Right lobe of liver (tissue), 6 donors: ENCODE measurements around the gene RHOXF1. TPM values are rescaled to one million over a fixed set of nuclear protein-coding genes. Genes with fewer than 3 reads are reported as not detected.
"Not testable (repeated sequence)": the region's sequence is repeated elsewhere in the genome, so short reads cannot be mapped to it uniquely, and the experiment has no call there.

Experiments used
- ATAC-seq, 4 donors: fragments of 200-7000 bp; cut with Tn5 transposase; one replicate each; pipeline ENCODE4 v1.9.1; 2020; ENCODE audit warnings: mild to moderate bottlenecking in 4 of 4, moderate library complexity in 4 of 4
- DNase-seq, 3 donors: peaks; one replicate each; pipeline ENCODE4 v3.0.0-alpha.2; 2020
- H3K27ac ChIP-seq, 3 donors: fragments of 200-600 bp; one replicate each; pipeline ENCODE4 v1.8.0; 2022
- H3K27me3 ChIP-seq, 2 donors: fragments of 200-600 bp; one replicate each; pipeline ENCODE4 v1.8.0; 2022
- H3K36me3 ChIP-seq, 4 donors: fragments of 200-600 bp; sonication (generic) in 1 of 4; one replicate each; pipeline versions ENCODE4 v1.5.1 to v1.8.0; 2017 to 2022; ENCODE audit warnings: control low read depth in 1 of 4
- H3K4me1 ChIP-seq, 4 donors: fragments of 200-600 bp; sonication (generic) in 1 of 4; one replicate each; pipeline versions ENCODE4 v1.5.1 to v1.8.0; 2017 to 2022; ENCODE audit warnings: control low read depth in 1 of 4
- H3K4me3 ChIP-seq, 3 donors: fragments of 200-600 bp; one replicate each; pipeline ENCODE4 v1.8.0; 2022
- H3K9me3 ChIP-seq, 4 donors: fragments of 200-600 bp; sonication (generic) in 1 of 4; one replicate each; pipeline versions ENCODE4 v1.5.1 to v1.8.0; 2017 to 2022; ENCODE audit warnings: control low read depth in 1 of 4
- POLR2A ChIP-seq: fragments of 450-650 bp; IDR thresholded peaks from one replicate; pipeline ENCODE4 v1.6.1; 2017; ENCODE audit warnings: antibody characterized with exemption, mild to moderate bottlenecking
- WGBS: methylation state at CpG from one replicate; pipeline ENCODE4 v1.1.6; 2018; ENCODE audit warnings: low coverage, low lambda C conversion rate; ENCODE audit not compliant: insufficient coverage; ENCODE audit errors: missing lambda C conversion rate; 5-methylcytosine and 5-hydroxymethylcytosine counted together
- intact Hi-C, 2 donors: fragments of 100-400 bp; cut with DNase I; formaldehyde crosslinking; loops; one replicate each; pipeline versions ENCODE4 v1.11.2 to v1.14.1; 2022
- total RNA-seq, 6 experiments: library from RNA; depleted of rRNA in 2 of 6; stranded (reverse); fragments of >200 nt in 2 of 6; fragmentation: NEBNext Ultra II Directional in 3 of 6; extraction: Animal tissue kit (Norgen Biotek cat#: 25700) in 3 of 6; gene quantifications; one replicate each; pipeline versions ENCODE4 v1.1.0 to v1.2.4, GENCODE V29; 2016 to 2023
- TF ChIP-seq, protein P1 (sequence below), 4 donors: fragments of 200-600 bp in 3 of 4; fragments of 450-650 bp in 1 of 4; IDR thresholded peaks; one replicate each; pipeline versions ENCODE4 v1.5.1 to v1.8.0; 2016 to 2022; ENCODE audit warnings: antibody characterized with exemption in 4 of 4, mild to moderate bottlenecking in 2 of 4
- donor health status: DM: no; HTN: yes; CAD: no.
- donor health status: DM: no; HTN: no; CAD: no.
- donor health status: DM: no; HTN: no; CAD: no.
- donor health status: DM: no; HTN: yes; CAD: no.
- donor health status: DM: no; HTN: yes; CAD: no.

Gene RHOXF1
- total RNA-seq, 6 experiments from 2014 or later, result 0.62 TPM; not detected in 5

DNA sequence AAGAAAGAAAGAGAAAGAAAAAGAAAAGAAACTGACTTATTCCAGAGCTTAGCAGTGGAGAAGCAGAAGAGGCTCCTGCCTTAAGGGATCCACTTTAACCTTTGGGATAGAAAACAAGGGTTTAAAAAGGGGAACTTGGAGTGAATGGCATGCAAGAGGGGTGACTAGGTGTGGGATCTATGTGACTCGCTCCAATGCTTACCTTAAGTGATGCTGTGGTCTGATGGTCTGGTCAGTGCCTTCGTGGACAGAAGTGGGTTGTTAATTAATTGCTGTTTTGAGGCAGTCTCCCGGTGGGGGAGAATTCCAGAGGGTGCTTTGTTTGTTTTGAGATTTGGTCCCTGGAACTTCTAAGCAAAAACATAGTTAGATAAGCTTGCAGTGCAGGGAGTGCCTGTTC is 21.1 kb upstream of the RHOXF1 start:
- Histone ChIP-seq H3K36me3 (no peaks in the 10 kb centered on the region), H3K27ac (no peak overlapping the region), H3K9me3 (no peaks in the 10 kb centered on the region), H3K4me1 (no peaks in the 10 kb centered on the region), H3K4me3 (no peak overlapping the region), H3K27me3 (no peaks in the 10 kb centered on the region)
- TF ChIP-seq, protein P1, sequence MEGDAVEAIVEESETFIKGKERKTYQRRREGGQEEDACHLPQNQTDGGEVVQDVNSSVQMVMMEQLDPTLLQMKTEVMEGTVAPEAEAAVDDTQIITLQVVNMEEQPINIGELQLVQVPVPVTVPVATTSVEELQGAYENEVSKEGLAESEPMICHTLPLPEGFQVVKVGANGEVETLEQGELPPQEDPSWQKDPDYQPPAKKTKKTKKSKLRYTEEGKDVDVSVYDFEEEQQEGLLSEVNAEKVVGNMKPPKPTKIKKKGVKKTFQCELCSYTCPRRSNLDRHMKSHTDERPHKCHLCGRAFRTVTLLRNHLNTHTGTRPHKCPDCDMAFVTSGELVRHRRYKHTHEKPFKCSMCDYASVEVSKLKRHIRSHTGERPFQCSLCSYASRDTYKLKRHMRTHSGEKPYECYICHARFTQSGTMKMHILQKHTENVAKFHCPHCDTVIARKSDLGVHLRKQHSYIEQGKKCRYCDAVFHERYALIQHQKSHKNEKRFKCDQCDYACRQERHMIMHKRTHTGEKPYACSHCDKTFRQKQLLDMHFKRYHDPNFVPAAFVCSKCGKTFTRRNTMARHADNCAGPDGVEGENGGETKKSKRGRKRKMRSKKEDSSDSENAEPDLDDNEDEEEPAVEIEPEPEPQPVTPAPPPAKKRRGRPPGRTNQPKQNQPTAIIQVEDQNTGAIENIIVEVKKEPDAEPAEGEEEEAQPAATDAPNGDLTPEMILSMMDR (IDR thresholded peaks at IDR 0.05), result no peak
- TF ChIP-seq POLR2A, result no peak
- ATAC-seq (no peak), DNase-seq (no peak)
- intact Hi-C loops, result no loop called here
- WGBS, result 44% methylated on average over 3 of the region's 3 CpGs

DNA sequence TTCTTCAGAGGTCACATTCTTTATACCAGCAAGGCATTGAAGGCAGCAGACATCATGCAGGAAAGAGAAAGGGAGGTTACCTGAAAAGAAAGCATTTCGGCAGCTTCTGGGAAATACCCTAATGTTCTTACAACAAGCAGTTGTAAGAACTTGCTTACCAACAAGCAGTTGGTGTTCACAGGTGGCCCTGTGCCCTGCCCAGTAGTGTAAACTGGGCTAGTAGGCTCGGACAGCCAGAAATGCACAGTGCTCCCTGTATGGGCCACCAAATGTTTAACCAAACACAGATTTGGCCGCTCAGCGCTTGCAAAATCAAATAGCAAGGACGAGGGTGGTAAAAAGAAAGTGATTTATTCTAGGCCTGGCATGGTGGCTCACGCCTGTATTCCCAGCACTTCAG is 20.4 kb upstream of the RHOXF1 start:
- no peak overlapping the region for H3K4me3 ChIP-seq
- H3K9me3 ChIP-seq, result no peaks in the 10 kb centered on the region
- WGBS, result 29% methylated on average over 4 of the region's 6 CpGs
- ATAC-seq (peak; percentile 62 to 77 (median 72)), DNase-seq (peak in 1 of 3 donors; percentile 54)
- no peak for TF ChIP-seq POLR2A
- TF ChIP-seq, protein P1 (IDR thresholded peaks at IDR 0.05), result no peak
- no peak overlapping the region for H3K27ac ChIP-seq
- no peaks in the 10 kb centered on the region for H3K4me1 ChIP-seq
- H3K36me3 ChIP-seq, result no peaks in the 10 kb centered on the region
- intact Hi-C loops, result no loop called here
- no peaks in the 10 kb centered on the region for H3K27me3 ChIP-seq

DNA sequence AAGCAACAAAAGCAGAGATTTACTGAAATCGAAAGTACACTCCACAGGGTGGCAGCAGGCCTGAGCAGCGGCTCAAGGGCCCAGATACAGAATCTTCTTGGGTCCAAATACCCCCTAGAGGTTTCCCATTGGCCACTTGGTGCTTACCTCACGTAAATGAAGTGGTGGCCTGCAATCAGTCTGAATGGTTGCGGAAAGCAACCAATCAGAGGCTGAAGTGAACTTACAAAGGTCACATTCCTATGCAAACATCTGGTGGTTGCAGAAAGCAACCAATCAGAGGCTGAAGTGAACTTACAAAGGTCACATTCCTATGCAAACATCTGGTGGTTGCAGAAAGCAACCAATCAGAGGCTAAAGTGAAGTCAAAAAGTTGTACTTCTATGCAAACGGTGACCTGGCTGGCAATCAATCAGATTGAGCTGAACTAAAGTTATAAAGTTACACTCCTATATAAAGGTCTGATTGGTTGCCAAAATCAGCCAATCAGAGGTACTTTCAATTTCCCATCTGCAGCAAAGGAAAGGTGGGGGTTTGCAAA is 12.7 kb upstream of the RHOXF1 start:
- H3K27me3 ChIP-seq, H3K4me3 ChIP-seq, H3K27ac ChIP-seq, H3K4me1 ChIP-seq, DNase-seq, H3K36me3 ChIP-seq, H3K9me3 ChIP-seq, intact Hi-C loops, ATAC-seq: not testable (repeated sequence)
- 59% methylated on average over 4 of the region's 5 CpGs for whole genome bisulfite sequencing

DNA sequence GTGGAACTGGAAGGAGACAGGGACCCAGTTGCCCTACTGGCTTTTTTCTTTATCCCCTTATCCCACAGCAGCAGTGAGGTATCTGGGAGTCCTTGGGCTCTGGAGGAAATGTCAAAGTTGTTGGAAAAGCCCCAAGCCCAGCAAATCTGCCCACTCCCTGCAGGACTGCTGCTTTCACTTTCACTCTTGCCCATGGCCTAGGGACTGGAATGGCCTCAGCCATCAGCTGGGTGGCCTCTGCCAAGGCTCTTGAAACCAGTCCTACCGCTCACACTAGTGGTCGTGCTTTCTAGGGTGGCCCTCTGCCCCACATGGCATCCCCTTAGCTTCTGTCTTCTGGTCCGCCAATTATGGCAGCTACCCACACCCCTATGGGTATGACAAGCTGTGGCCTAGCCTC is 9.7 kb upstream of the RHOXF1 start:
- peak in 1 of 3 donors; percentile 46 for DNase-seq
- intact Hi-C loops, result no loop called here
- no peak overlapping the region for H3K4me3 ChIP-seq
- H3K27ac ChIP-seq, result no peak overlapping the region
- no peaks in the 10 kb centered on the region for H3K36me3 ChIP-seq
- WGBS, result no CpG with 5 or more reads among the region's 3 CpGs
- no peaks in the 10 kb centered on the region for H3K9me3 ChIP-seq
- TF ChIP-seq POLR2A, result no peak
- TF ChIP-seq, protein P1 (IDR thresholded peaks at IDR 0.05), result no peak
- H3K4me1 ChIP-seq, result no peaks in the 10 kb centered on the region
- no peaks in the 10 kb centered on the region for H3K27me3 ChIP-seq
- ATAC-seq, result peak; percentile 67 to 88 (median 74)

DNA sequence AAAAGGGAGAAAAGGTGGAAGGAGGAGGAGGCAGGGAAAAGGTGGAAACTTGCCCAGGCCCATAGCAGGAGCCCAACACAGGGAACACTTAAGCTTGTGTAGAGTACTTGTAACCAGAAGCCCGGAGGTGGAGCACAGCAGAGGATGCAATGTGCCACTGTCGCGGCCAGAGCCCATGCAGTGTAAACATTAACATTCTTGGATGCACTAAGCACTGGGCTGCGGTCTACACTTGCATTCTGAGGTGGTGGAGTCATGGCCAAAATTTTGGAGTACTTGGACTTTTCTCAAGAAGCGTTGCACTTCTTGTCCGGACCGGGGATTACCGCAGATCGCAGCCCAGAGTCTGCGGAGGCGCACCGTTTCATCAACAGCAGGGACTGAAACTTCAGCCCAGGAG is 4.5 kb upstream of the RHOXF1 start:
- Histone ChIP-seq H3K4me3 (no peak overlapping the region), H3K36me3 (no peaks in the 10 kb centered on the region), H3K9me3 (no peaks in the 10 kb centered on the region), H3K27me3 (no peaks in the 10 kb centered on the region), H3K4me1 (no peaks in the 10 kb centered on the region), H3K27ac (no peak overlapping the region)
- TF ChIP-seq POLR2A, result no peak
- TF ChIP-seq, protein P1 (IDR thresholded peaks at IDR 0.05), result no peak
- no peak for DNase-seq
- intact Hi-C loops, result no loop called here
- WGBS, result 94% methylated on average over 10 of the region's 12 CpGs
- no peak for ATAC-seq
